GM21825 (cell line): ENCODE measurements around the gene USF1.
"Not testable (repeated sequence)": the region's sequence is repeated elsewhere in the genome, so short reads cannot be mapped to it uniquely, and the experiment has no call there.

Source experiments
- ATAC-seq: cut with Tn5 transposase; IDR thresholded peaks from one replicate; pipeline ENCODE4 v1.9.1; 2021; ENCODE audit warnings: mild to moderate bottlenecking, moderate library complexity; ENCODE audit not compliant: unreplicated experiment

The USF1 gene

DNA sequence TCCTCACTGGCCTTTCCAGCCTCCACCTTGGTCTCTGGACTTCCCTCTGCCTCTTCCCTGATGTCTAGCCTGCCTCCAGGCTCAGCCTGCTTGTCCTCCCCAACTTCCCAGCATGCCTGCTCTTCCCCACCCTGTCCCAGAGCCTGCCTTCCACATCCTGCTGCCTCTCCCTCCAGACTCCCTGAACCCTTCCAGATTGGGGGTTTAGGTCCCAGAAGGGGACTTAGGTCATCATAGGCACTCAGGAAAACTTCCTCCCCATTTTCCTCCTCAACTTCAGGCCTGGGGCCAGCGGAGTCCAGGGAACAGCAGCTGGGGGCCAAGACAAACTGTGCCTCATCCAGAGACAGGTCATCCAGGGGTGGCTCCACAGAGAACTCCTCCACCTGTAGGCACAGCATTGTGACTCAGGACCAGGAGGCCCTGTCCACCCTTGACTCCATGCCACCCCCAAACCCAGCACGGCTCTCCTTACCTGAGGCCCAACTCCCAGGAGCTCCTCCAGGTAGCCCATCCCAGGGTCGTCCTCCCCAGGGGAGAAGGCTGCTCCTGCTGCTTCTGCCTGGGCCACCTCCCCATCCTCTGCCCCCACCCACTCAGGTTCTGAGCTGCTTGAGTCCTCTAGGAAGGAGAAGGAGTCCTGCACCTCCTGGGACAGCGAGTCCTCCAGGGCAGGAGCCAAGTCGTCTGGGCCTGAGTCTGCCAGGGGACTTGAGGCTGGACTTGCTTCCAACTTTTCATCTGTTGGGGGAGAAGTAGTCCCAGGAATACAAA, 3.4 kb upstream of the USF1 start:
- no peak for ATAC-seq

GRCh38 chr1:161047436-161048420, 2.0 kb upstream of the USF1 start:
- ATAC-seq: no peak

GRCh38 chr1:161046605-161047228, 940 bp upstream of the USF1 start:
- ATAC-seq: no peak

GRCh38 chr1:161044908-161045735, 655 bp downstream of the USF1 start:
- peak; percentile 32 for ATAC-seq

DNA sequence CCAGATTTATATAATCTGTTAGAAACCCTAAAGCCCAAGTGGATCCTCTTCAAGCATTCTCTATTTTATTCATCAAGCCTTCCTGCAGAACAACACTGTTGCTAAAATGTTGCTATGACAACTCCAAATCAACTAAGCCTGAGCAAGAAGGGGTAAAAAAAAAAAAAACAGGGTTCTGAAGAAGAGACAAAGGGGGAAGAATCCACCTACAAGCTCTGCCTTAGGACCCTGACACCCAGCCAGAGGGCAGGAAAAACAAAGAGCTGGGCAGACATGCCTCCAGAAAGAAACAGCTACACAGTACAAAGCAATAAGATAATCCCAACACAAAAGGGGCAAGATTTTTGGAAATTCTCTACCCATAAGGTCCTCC, 1.3 kb downstream of the USF1 start:
- no peak for ATAC-seq

DNA sequence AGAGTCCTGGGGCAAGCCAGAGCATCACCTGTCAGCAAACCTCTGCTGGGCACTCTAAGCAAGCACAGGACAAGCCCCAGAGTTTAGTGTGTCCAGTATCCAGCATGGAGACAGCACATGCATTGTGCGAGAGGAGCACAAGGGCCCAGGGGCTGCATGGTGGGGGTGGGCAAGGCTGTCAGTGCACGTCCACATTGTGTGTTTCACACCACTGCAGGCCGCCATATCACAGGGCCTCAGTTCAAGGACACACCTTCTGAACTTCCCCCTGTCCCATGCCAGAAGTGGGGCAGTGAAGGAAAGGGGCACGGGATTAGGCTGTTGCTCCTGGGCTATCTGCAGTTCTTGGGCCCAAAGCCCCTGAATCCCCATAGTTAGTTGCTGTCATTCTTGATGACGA, 6.2 kb downstream of the USF1 start:
- ATAC-seq: no peak

- no peak for ATAC-seq
These were observed 6.6 kb downstream of the USF1 start for GRCh38 chr1:161039154-161039545.

DNA sequence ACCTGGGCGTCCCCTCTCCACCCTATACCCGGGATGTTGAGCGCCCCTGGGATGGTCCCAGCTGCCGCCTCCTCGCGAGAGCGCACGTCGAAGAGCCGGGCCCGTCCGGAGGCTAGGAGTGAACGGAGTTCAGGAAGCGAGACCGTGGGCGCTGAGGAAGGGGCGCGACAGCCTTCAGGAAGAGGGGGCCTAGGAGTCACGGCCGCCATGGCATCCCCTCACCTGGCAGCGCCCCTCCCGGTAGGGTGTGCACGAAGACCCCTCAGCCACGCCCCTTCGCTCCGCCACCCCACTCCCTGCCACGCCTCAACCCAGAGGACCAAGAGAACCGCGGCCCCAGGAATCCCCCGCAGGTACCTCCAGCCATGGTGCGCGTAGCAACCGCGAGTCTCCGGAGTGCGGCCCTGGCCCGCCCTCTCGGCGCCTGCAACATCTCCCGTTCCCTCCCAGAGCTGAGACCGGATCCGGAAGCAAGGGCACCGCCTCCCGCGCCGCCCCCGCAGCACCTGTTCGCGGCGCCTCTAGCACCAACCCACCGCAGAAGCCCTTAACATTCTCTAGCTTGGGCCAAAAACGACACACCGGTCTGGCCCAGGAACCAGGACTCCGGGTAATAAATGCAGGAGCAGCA, 7.1 kb downstream of the USF1 start, which contains the start of gene TSTD1:
Gene TSTD1 (minus strand): TSS at position 442 of the 631 bp plus-strand sequence. CDS start 75 bp downstream, at position 367.
- ATAC-seq: peak; percentile 83

- ATAC-seq: no peak
These were observed 7.9 kb downstream of the USF1 start for GRCh38 chr1:161037661-161038522.

- ATAC-seq: no peak
These were observed 12.0 kb downstream of the USF1 start for GRCh38 chr1:161033751-161034150.

- no peak for ATAC-seq
These were observed 13.4 kb downstream of the USF1 start for GRCh38 chr1:161032409-161032808.

DNA sequence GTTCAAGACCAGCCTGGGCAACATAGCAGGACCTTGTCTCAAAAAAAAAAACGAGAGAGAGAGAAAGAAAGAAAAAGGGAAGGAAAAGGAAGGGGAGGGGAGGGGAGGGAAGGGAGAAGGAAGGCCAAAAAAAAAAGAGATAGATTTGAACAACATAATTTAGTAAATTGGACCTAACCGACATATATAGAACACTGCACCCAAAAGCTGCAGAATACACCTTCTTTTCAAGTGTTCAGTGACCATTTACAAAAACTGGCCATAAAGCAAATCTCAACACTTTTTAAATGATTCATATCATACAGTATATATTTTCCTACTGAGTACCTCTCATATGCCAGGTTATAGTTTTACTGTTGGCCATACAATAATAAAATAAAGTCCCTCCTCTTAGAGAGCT, 13.9 kb downstream of the USF1 start:
- ATAC-seq: no peak

- ATAC-seq: not testable (repeated sequence)
These were observed 16.3 kb downstream of the USF1 start for GRCh38 chr1:161029466-161029865.

GRCh38 chr1:161026954-161027353, 18.8 kb downstream of the USF1 start:
- ATAC-seq: not testable (repeated sequence)

- ATAC-seq: not testable (repeated sequence)
These were observed 23.3 kb downstream of the USF1 start for GRCh38 chr1:161022432-161022831.

- no peak for ATAC-seq
These were observed 23.8 kb downstream of the USF1 start for GRCh38 chr1:161021970-161022353.

DNA sequence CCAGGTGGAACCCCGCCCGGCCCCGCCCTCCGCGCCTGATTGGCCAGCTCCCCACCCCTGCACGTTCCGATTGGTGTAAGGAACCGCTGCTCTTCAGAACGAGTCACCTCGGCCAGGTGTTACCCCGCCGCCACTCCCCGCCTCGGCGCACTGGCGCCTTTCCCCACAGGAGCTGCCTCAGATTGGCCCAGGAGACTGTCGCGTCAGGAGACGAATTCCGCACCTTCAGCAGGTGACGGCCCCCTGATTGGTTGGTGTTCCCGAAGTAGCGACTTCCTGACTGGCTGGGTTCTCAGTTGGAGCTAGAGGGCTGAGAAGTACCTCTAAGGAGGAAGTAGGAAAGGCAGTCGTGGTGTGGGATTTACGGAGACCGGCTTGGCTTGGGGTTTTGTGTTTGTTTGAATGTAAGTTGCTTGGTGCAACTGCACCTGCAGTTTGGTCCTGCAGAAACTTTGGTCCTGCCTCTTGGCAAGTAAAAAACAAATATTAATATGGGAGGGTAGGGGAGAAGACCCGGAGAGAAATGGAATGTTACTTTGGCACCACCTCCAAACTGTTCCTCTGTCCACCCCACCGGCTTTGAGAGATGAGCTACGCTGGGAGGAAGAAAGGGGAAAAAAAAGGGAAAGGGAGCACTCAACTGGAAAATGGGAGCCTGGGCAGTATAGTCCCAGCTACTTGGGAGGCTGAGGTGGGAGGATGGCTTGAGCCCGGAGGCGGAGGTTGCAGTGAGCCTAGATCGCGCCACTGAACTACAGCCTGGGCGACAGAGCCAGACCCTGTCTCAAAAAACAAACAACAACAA, 24.4 kb downstream of the USF1 start:
- peak; percentile 78 for ATAC-seq

DNA sequence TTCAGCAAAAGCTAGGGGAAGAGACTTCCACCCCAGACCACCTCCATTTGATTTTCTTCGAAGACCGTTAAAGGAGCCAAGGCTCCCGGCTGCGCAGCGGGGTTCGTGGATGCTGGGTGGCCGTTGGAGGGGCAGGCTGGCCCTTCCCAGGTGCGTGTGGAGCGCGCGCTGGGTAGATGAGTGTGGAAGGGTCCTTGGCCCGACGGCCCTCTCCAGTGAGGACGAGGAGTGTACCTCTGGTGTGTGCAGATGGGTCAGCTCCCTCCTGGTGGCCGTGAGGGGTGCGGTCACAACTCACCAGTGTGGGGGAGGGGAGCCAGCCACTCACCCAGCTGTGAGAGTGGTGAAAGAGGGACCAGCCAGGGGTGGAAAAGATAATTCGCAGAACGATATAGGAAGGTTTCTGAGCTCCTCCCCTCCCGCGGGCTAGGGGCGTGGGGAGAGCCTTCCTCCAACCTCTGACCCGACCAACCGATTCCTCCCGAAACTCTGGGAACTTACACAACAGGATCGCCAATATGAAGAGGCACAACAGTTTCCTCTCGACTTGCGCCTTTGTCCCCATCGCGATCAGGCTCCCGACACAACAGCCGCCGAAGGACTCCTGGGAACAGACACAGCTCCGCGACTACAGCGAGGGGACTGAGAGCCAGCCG, 25.1 kb downstream of the USF1 start, which contains the start of gene F11R:
Gene F11R (minus strand): TSS at position 644 of the 656 bp plus-strand sequence. CDS start 79 bp downstream, at position 565.
- peak; percentile 35 for ATAC-seq
